GM12878 (cell line): ENCODE data around the gene STK10. TPM values are rescaled to one million over a fixed set of nuclear protein-coding genes. Genes with fewer than 3 reads are reported as not detected.

Source experiments
- ATAC-seq: fragments of 200-7000 bp; cut with Tn5 transposase; 3 replicates; pipeline ENCODE4 v1.9.1; 2020; ENCODE audit warnings: mild to moderate bottlenecking, moderate library complexity
- BruUV-seq: library from RNA; stranded (reverse); fragments of 400-500 nt; replicated peaks from 2 replicates; lab custom pipeline; 2021; lab: Mats Ljungman, UMichigan
- CTCF ChIA-PET: fragments of 300-600 bp; sonication (Branson Sonifier 250); formaldehyde crosslinking; extraction: SDS; loops from one replicate; lab custom pipeline; 2021; ENCODE audit warnings: inconsistent platforms; lab: Yijun Ruan, JAX
- POLR2A ChIA-PET: fragments of 350-600 bp; formaldehyde crosslinking; extraction: SDS; loops from one replicate; lab custom pipeline; 2021; ENCODE audit warnings: inconsistent platforms; lab: Charles Lee
- RAD21 ChIA-PET: fragments of 300-600 bp; sonication (Branson Sonifier 250); formaldehyde crosslinking; loops from one replicate; lab custom pipeline; 2023; ENCODE audit warnings: antibody characterized with exemption; ENCODE audit not compliant: unreplicated experiment; lab: Charles Lee
- SMC1A ChIA-PET: fragments of 300-600 bp; sonication (Branson Sonifier 250); formaldehyde crosslinking; loops from one replicate; lab custom pipeline; 2023; ENCODE audit not compliant: unreplicated experiment, uncharacterized antibody; lab: Charles Lee
- DNase-seq: peaks from one replicate; pipeline ENCODE4 v3.0.0-alpha.2; 2011; ENCODE audit warnings: low read depth, low spot score
- FAIRE-seq: peaks from 3 replicates; lab custom pipeline; 2011; peaks lifted over from hg19 to GRCh38; lab: Jason Lieb, UNC
- H2AFZ ChIP-seq: 2 replicates; pipeline ENCODE4 v1.6.0; 2011; ENCODE audit warnings: low read depth, low read length, control low read depth; ENCODE audit not compliant: control insufficient read depth
- H3K27ac ChIP-seq: 2 replicates; pipeline ENCODE4 v1.5.1; 2011; ENCODE audit warnings: control low read depth; ENCODE audit not compliant: control insufficient read depth, insufficient read depth
- H3K27me3 ChIP-seq, 2 experiments: replicated peaks in 1 of 2; 2 replicates each; pipeline versions ENCODE4 v1.6.0 to v1.6.1; 2011; ENCODE audit warnings: low read length in 1 of 2; ENCODE audit not compliant: control insufficient read depth in 2 of 2, insufficient read depth in 2 of 2
- H3K36me3 ChIP-seq, 2 experiments: 2 replicates each; pipeline ENCODE4 v1.5.1; 2011; ENCODE audit warnings: low read length in 1 of 2; ENCODE audit not compliant: control insufficient read depth in 2 of 2, insufficient read depth in 2 of 2
- H3K4me1 ChIP-seq: 2 replicates; pipeline ENCODE4 v1.6.1; 2011; ENCODE audit warnings: mild to moderate bottlenecking, low read length, moderate library complexity, mixed read lengths; ENCODE audit not compliant: control insufficient read depth, insufficient read depth
- H3K4me2 ChIP-seq: 2 replicates; pipeline ENCODE4 v1.6.0; 2011; ENCODE audit warnings: control low read depth; ENCODE audit not compliant: control insufficient read depth, insufficient read depth
- H3K4me3 ChIP-seq: fragments of 200-600 bp; sonication (generic); 2 replicates; pipeline ENCODE4 v1.5.1; 2016
- H3K79me2 ChIP-seq: 2 replicates; pipeline ENCODE4 v1.6.0; 2011; ENCODE audit warnings: low read length; ENCODE audit not compliant: control insufficient read depth, insufficient read depth
- H3K9ac ChIP-seq: 2 replicates; pipeline ENCODE4 v1.8.0; 2011; ENCODE audit warnings: low read length, control low read depth, mixed read lengths; ENCODE audit not compliant: control insufficient read depth, insufficient read depth
- H3K9me3 ChIP-seq: replicated peaks from 3 replicates; pipeline ENCODE4 v1.5.1; 2011; ENCODE audit warnings: mild to moderate bottlenecking, low read length; ENCODE audit not compliant: control insufficient read depth, insufficient read depth
- H4K20me1 ChIP-seq: 2 replicates; pipeline ENCODE4 v1.6.0; 2011; ENCODE audit not compliant: control insufficient read depth, insufficient read depth
- ATF7 ChIP-seq: fragments of 450-650 bp; IDR thresholded peaks from 2 replicates; pipeline ENCODE4 v1.6.1; 2016; ENCODE audit warnings: low read depth, mild to moderate bottlenecking
- CREM ChIP-seq: IDR thresholded peaks from 2 replicates; pipeline ENCODE4 v1.6.1; 2014; ENCODE audit warnings: antibody characterized with exemption, low read depth
- EZH2 ChIP-seq: IDR thresholded peaks from 2 replicates; pipeline ENCODE4 v1.6.1; 2012; ENCODE audit warnings: low read depth, mild to moderate bottlenecking, control low read depth, inconsistent platforms, low read length, borderline replicate concordance; ENCODE audit not compliant: control insufficient read depth
- FOXM1 ChIP-seq: IDR thresholded peaks from 2 replicates; pipeline ENCODE4 v1.6.1; 2012; ENCODE audit warnings: low read depth, mild to moderate bottlenecking, inconsistent platforms, low read length, moderate library complexity
- HCFC1 ChIP-seq: fragments of 150-350 bp; IDR thresholded peaks from 2 replicates; pipeline ENCODE4 v1.6.1; 2014; ENCODE audit warnings: low read length
- HDAC6 ChIP-seq: fragments of 200-600 bp; sonication (generic); IDR thresholded peaks from one replicate; pipeline ENCODE4 v1.8.0; 2017; ENCODE audit warnings: antibody characterized with exemption; ENCODE audit not compliant: unreplicated experiment
- HSF1 ChIP-seq: fragments of 150-350 bp; IDR thresholded peaks from 2 replicates; pipeline ENCODE4 v1.6.1; 2014; ENCODE audit warnings: mild to moderate bottlenecking, low read depth, low read length
- IKZF1 ChIP-seq: fragments of 450-650 bp; conservative IDR thresholded peaks from 2 replicates; pipeline ENCODE4 v1.6.1; 2017; ENCODE audit warnings: antibody characterized with exemption, mild to moderate bottlenecking
- IKZF2 ChIP-seq, 2 experiments: fragments of 450-650 bp; IDR thresholded peaks; 2 replicates each; pipeline ENCODE4 v1.6.1; 2017; ENCODE audit warnings: mild to moderate bottlenecking in 2 of 2, moderate library complexity in 2 of 2
- MTA2 ChIP-seq: fragments of 450-650 bp; IDR thresholded peaks from 2 replicates; pipeline ENCODE4 v1.6.1; 2016; ENCODE audit warnings: low read depth, mild to moderate bottlenecking, moderate library complexity
- MYB ChIP-seq: fragments of 150-350 bp; IDR thresholded peaks from 2 replicates; pipeline ENCODE4 v1.6.1; 2014; ENCODE audit warnings: mild to moderate bottlenecking, low read depth, low read length, borderline replicate concordance
- NBN ChIP-seq: fragments of 450-650 bp; IDR thresholded peaks from 2 replicates; pipeline ENCODE4 v1.6.1; 2016
- NR2C1 ChIP-seq: fragments of 450-650 bp; IDR thresholded peaks from 2 replicates; pipeline ENCODE4 v1.6.1; 2017; ENCODE audit warnings: antibody characterized with exemption, mild to moderate bottlenecking, moderate library complexity
- SMAD1 ChIP-seq: fragments of 450-650 bp; IDR thresholded peaks from 2 replicates; pipeline ENCODE4 v1.6.1; 2018; ENCODE audit warnings: mild to moderate bottlenecking, low read depth; ENCODE audit not compliant: partially characterized antibody
- SMAD5 ChIP-seq: IDR thresholded peaks from 2 replicates; pipeline ENCODE4 v1.6.1; 2016; ENCODE audit warnings: antibody characterized with exemption, low read depth
- SP1 ChIP-seq: IDR thresholded peaks from one replicate; pipeline ENCODE4 v1.6.1; 2011; ENCODE audit warnings: low read depth, low read length
- SUZ12 ChIP-seq: fragments of 200-600 bp; sonication (generic); IDR thresholded peaks from one replicate; pipeline ENCODE4 v1.6.1; 2018; ENCODE audit warnings: antibody characterized with exemption, mild to moderate bottlenecking; ENCODE audit not compliant: unreplicated experiment
- YY1 ChIP-seq: IDR thresholded peaks from 2 replicates; pipeline ENCODE4 v1.6.1; 2011; ENCODE audit warnings: low read depth, mild to moderate bottlenecking, low read length
- ZNF207 ChIP-seq: fragments of 450-650 bp; IDR thresholded peaks from 2 replicates; pipeline ENCODE4 v1.6.1; 2014; ENCODE audit warnings: antibody characterized with exemption, mild to moderate bottlenecking, borderline replicate concordance
- WGBS: methylation state at CpG from one replicate; pipeline ENCODE4 v1.1.6; 2016; ENCODE audit warnings: low lambda C conversion rate; ENCODE audit not compliant: insufficient replicate concordance, insufficient coverage; ENCODE audit errors: missing lambda C conversion rate; 5-methylcytosine and 5-hydroxymethylcytosine counted together
- in situ Hi-C: fragments of 300-500 bp; cut with MboI; formaldehyde crosslinking; loops from 9 replicates; pipeline ENCODE4 v1.14.3; 2018; ENCODE audit warnings: mixed read lengths
- intact Hi-C: fragments of 100-400 bp; cut with micrococcal nuclease; formaldehyde crosslinking; loops from one replicate; pipeline ENCODE4 v1.14.2; 2022; ENCODE audit not compliant: unreplicated experiment
- polyA plus RNA-seq, 11 experiments: library from polyadenylated mRNA; depleted of rRNA in 4 of 11; unstranded in 6 of 11; stranded (reverse) in 5 of 11; fragments of >200 nt; fragmentation: Nextera tagmentation in 4 of 11; fragmentation: Illumina TruSeq in 1 of 11; extraction: Ambion mirVana in 4 of 11; extraction: Trizol in 1 of 11; gene quantifications; 1 replicate in 1 of 11; 2 replicates in 10 of 11; pipeline versions ENCODE4 v1.2.1 to v1.2.3, GENCODE V29; 2011 to 2016; ENCODE audit warnings: inconsistent platforms in 2 of 11, missing spikeins in 2 of 11, low read depth in 1 of 11
- total RNA-seq, 4 experiments: library from RNA; depleted of rRNA in 3 of 4; stranded (reverse); fragments of >200 nt in 3 of 4; fragmentation: Illumina TruSeq in 1 of 4; extraction: Trizol in 1 of 4; gene quantifications; 2 replicates each; pipeline versions ENCODE4 v1.2.1 to v1.2.3, GENCODE V29; 2013 to 2021
- TF ChIP-seq, protein P1 (sequence below): IDR thresholded peaks from 2 replicates; pipeline ENCODE4 v1.6.1; 2012; ENCODE audit warnings: low read depth, low read length, improper control_type of control experiment
- TF ChIP-seq, protein P2 (sequence below): fragments of 450-650 bp; IDR thresholded peaks from 2 replicates; pipeline ENCODE4 v1.6.1; 2018; ENCODE audit warnings: mild to moderate bottlenecking, low read depth, moderate library complexity; ENCODE audit not compliant: partially characterized antibody

Gene STK10
- total and polyA plus RNA-seq, 10 of the 15 experiments (the other 5 are each of a cell fraction or from before 2014, with no cell fraction given): 14.2 to 96.4 (median 50.6) TPM

GRCh38 chr5:172004824-172005237 is 183.2 kb downstream of the STK10 start:
- Histone ChIP-seq H4K20me1 (no peaks in the 10 kb centered on the region), H3K79me2 (peaks cover 74% of the 10 kb centered on the region), H3K4me1 (peaks cover 41% of the 10 kb centered on the region), H3K27me3 (no peaks in the 10 kb centered on the region), H2AFZ (no peak overlapping the region), H3K36me3 (no peaks in the 10 kb centered on the region), H3K27ac (peak overlapping the region; percentile 98), H3K9ac (peak overlapping the region; percentile 88), H3K9me3 (no peaks in the 10 kb centered on the region), H3K4me2 (peak overlapping the region; percentile 67), H3K4me3 (peak overlapping the region; percentile 100)
- peak; percentile 16 for DNase-seq
- 0% methylated on average over 3 of the region's 3 CpGs for WGBS
- CTCF ChIA-PET: interaction anchor here (1.0 to 9.6 kb wide), 7 partner anchors 8 to 98 kb away, joined by 3 to 179 read pairs (median 5); no protein-coding TSS in a partner anchor
- POLR2A ChIA-PET: interaction anchor here (0.6 to 1.8 kb wide), 9 partner anchors 10 to 600 kb away, joined by 3 to 6 read pairs (median 3); no protein-coding TSS in a partner anchor
- no peak for ATAC-seq
- intact Hi-C loops (loop anchor here (5.0 to 10.0 kb wide), 3 partner anchors 43 to 590 kb away; partner anchors contain the start of gene FGF18), in situ Hi-C loops (loop anchor here (5.0 kb wide), 1 partner anchor 182 kb away; the partner anchor contains the start of gene STK10)
- SMC1A ChIA-PET: interaction anchor here (0.7 to 8.8 kb wide), 11 partner anchors 10 to 617 kb away, joined by 3 to 167 read pairs (median 4); partner anchors contain the start of gene NPM1
- no peak for FAIRE-seq
- RAD21 ChIA-PET: interaction anchor here (1.6 to 6.4 kb wide), 5 partner anchors 20 to 183 kb away, joined by 4 to 97 read pairs (median 26); partner anchors contain the start of gene STK10
- BruUV-seq: no TSS peak
- no peak for TF ChIP-seq HSF1
- TF ChIP-seq, protein P1, sequence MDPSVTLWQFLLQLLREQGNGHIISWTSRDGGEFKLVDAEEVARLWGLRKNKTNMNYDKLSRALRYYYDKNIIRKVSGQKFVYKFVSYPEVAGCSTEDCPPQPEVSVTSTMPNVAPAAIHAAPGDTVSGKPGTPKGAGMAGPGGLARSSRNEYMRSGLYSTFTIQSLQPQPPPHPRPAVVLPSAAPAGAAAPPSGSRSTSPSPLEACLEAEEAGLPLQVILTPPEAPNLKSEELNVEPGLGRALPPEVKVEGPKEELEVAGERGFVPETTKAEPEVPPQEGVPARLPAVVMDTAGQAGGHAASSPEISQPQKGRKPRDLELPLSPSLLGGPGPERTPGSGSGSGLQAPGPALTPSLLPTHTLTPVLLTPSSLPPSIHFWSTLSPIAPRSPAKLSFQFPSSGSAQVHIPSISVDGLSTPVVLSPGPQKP: no peak
- no peak for TF ChIP-seq MYB
- no peak for TF ChIP-seq HCFC1
- no peak for TF ChIP-seq SMAD1
- TF ChIP-seq SP1: no peak
- no peak for TF ChIP-seq CREM
- TF ChIP-seq ZNF207: no peak
- peak; percentile 30; the same call in 1 of the 2 replicates for TF ChIP-seq MTA2
- no peak for TF ChIP-seq NR2C1
- TF ChIP-seq FOXM1: no peak
- no peak for TF ChIP-seq SMAD5
- 0 out of 2 replicates have a peak, but pooled peaks have one; percentile 31 for TF ChIP-seq NBN
- TF ChIP-seq ATF7: peak; percentile 57; the same call in 1 of the 2 replicates
- no peak for TF ChIP-seq HDAC6
- TF ChIP-seq IKZF1: peak; percentile 16; the same call in 1 of the 2 replicates
- no peak for TF ChIP-seq SUZ12
- TF ChIP-seq, protein P2, sequence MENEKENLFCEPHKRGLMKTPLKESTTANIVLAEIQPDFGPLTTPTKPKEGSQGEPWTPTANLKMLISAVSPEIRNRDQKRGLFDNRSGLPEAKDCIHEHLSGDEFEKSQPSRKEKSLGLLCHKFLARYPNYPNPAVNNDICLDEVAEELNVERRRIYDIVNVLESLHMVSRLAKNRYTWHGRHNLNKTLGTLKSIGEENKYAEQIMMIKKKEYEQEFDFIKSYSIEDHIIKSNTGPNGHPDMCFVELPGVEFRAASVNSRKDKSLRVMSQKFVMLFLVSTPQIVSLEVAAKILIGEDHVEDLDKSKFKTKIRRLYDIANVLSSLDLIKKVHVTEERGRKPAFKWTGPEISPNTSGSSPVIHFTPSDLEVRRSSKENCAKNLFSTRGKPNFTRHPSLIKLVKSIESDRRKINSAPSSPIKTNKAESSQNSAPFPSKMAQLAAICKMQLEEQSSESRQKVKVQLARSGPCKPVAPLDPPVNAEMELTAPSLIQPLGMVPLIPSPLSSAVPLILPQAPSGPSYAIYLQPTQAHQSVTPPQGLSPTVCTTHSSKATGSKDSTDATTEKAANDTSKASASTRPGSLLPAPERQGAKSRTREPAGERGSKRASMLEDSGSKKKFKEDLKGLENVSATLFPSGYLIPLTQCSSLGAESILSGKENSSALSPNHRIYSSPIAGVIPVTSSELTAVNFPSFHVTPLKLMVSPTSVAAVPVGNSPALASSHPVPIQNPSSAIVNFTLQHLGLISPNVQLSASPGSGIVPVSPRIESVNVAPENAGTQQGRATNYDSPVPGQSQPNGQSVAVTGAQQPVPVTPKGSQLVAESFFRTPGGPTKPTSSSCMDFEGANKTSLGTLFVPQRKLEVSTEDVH: no peak
- peak; percentile 29 to 30; a peak in 2 of 4 replicates for TF ChIP-seq IKZF2 (IDR thresholded peaks at IDR 0.05)
- no peak for TF ChIP-seq YY1
- TF ChIP-seq EZH2: no peak
